ENCODE measurements around the gene HOMER3.

HOMER3 gene

DNA sequence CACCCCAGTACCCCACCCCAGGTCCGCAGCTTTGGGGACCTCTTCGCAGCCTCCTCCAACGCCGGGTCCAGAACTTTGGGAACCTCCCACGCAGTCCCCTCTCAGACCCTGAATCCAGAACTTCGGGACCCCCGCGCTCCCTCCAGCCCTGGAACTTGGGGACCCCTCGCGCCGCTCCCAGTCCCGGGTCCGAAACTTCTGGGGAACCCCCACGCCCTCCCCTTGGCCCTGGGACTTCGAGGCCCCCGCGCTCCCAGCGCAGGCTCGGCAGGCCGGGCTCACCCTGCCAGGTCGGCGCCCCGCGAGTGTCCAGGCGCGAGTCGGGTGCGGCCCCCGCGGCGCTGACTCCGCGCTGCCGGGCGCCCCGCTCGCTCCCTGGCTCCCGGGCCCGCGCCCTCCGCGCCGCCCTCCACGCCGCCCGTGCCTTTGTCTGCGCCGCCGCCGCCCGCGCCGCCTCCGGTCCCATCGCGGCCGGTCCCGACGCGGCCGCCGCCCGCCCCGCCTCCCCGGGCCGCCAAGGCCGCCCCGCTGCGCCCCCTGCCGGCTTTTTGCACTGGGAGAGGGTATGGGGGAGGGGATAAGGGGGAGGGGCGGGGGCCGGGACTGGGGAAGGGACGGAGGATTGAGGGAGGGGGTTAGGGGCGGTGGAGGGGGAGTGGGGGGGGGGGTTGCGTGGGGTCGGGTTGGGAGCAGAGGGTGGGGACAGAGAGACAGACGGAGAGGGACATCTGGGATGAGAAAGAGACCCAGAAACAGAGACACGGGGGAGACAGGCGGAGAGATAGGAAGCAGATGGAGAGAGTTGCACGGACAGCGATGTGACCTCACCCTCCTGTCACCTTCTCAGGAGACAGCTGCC is at the start of gene HOMER3:
Gene HOMER3 (minus strand): TSS at position 449 of the 859 bp plus-strand sequence. CDS start 2,235 bp downstream, outside the sequence.
- DNase-seq: peak; percentile 80

DNA sequence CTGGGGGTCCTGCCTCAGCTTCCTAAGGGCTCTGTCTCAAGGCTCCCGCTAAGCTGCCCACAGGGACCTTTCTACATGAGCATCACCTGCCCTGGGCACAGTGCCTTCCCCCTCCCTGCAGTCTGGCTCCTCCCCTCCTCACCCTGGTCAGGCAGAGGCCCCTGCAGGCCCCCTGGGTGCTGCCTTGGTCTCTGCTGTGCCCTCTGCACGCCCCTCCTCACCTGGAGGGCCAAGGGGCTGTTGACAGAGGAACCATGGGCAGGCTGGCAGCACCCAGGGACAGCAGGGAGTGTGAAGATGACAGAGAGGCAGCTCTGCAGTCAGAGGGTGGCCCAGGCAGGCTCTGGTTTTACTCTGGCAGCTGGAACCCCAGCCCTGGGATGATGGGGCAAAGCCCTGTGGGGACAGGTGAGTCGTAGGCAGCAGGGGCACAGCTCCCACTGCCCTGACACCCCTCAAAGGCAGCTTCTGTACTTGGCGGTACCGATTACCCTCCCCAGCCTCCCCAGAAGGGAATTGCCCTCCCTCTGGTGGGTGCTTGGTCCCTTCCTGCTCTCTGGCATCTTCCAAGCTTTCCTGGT is 49.2 kb upstream of the HOMER3 start:
- DNase-seq: no peak

DNA sequence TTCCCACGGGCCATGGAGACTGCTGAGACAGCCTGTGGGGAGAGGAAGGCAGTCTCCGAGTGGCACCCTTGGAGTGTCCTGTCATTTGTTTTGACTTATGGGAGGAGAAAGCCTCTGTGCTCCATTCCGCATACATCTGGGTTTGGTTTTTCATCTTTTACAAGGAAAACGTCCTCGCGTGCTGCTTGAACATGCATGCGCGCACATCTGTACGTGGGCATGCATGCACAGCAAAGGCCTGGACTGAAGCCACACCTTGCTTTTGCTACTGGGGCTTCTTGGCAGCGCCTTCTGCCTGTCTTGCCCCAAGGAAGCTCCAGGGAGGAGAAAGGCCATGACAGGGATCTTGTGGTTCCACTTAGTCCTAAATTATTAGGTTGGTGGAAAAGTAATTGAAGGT is 48.3 kb upstream of the HOMER3 start:
- DNase-seq: no peak

DNA sequence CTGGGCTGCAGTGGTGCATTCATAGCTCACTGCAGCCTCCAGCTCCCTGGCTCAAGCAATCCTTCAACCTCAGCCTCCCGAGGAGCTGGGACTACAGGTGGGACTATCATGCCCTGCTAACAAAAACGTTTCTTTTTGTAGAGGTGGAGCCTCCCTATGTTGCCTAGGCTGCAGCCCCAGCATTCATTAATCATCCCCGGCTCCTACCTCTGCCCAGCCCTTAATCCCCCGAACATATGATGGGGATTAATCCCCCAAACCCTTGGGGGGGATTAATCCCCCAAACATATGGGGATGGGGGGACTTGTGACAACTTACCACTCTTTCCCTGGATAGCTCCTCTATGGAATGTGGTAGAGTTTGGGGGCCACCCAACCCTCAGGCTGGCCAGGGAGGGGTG is 46.4 kb upstream of the HOMER3 start:
- no peak for DNase-seq

DNA sequence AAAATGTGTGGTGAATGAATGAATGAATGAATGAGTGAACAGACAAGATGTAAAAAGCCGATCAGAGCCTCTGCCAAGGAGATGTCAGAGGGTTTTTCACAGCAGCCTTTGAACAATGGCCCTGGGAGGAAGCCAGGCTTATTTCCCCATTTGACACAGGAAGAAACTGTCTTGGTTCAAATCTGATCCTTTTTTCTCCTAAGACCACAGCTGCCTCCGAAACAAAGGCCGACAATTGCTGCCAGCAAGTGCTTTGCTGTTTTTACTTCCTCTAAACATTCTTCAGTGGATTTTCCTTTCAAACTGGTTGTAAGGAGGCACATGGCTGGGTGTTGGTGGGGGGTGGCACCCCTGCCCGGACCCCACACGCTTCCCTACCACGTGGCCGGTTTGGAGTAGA is 44.2 kb upstream of the HOMER3 start:
- no peak for DNase-seq

DNA sequence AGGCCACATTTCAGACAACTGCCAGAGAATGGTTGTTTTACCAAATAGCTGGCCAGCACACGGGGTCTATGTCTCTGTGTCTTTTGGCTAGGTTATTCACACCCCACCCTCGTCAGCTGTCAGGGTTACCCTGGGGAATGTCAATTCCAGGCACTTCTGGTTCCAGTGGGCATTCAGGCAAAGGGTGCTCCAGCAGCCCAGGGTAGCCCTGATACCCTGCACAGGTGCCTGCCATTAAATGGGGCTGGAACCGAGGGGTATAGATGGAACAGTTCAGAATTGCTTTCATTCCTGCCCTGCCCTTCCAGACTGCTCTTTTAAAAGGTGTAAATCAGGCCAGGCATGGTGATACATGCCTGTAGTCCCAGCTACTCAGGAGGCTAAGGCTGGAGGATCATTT is 43.2 kb upstream of the HOMER3 start:
- no peak for DNase-seq

DNA sequence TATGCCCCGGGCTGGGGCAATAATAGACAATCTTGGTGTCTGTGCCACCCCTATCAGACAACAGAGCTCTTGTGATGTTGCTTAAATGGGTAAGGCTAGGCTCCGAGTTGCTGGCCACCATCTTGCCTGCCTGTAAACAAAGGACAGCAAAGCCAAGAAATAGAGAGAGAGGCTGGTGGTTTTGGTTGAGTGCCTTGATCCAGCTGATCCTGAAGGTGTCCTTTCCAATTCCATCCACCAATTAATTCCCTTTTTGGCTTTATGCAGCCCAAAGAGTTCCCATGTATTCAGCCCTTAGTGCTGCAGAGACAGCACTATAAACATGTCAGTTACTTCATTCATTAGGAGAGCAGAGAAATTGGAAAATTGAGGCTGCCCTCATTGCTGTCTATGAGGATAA is 41.7 kb upstream of the HOMER3 start:
- no peak for DNase-seq

DNA sequence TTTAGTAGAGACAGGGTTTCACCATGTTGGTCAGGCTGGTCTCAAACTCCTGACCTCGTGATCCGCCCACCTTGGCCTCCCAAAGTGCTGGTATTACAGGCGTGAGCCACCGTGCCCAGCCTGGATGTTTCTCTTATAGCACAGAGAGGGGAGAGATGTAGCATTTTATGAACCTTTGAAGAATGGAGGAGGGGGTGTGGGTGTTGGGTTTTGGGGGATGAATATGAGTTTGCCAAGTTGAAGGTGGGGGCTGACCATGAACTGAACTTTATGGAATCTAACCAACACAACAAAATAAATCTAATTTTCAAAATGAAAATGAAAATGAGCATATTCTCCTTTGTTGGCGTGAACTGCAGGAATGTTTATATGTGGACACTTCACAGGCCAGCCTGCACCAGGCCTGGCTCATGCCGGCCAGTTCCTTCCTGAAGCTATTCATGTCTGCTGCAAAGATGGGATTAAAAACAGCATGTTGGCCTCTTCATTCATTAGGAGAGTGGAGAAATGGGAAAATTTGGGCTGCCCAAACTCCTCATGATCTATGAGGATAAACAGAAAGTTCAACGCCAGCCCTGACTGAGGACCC is 39.5 kb upstream of the HOMER3 start:
- no peak for DNase-seq

DNA sequence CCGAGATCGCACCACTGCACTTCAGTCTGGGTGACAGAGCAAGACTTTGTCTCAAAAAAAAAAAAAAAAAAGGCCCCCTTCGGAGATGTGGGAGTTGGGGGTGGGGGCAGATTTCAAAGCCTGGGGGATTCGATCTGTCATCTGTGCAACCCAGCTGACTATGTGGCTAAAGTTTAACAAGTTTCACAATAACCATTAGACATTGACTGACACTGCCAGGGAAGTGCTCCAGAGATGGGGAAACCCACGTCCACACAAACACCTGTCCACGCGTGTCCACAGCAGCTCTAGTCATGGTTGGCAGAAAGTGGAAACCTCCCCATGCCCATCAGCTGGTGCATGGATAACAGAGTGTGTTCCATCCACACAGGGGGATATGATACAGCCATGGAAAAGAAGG is 37.6 kb upstream of the HOMER3 start:
- DNase-seq: no peak

DNA sequence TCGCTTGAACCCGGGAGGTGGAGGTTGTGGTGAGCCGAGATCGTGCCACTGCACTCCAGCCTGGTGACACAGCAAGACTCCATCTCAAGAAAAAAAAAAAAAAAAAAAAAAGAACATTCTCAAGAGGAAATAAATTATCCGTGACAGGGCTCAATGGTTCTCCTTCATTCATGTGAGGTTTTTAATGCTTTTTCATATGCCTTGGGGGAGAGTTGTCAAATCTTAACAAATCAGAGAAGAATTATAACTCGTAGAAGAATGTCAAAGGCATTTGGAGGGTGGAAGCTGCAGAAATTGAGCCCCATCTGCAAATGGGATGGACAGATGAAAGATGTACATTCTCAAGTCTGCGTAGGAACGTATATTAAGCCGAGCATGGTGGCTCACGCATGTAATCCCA is 34.9 kb upstream of the HOMER3 start:
- no peak for DNase-seq

DNA sequence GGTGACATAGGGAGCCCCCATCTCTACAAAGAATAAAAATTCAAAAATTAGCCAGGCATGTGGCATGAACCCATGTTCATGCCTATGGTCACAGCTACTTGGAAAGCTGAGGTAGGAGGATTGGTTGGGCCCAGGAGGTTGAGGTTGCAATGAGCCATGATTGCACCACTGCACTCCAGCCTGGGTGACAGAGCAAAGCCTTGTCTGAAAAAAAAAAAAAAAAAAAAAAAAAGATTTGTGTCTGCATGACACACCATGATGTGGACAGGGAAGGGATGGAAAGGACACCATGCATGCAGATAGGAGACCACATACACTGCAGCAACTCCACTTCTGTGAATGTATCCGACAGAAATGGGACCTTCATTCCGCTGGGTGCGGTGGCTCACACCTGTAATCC is 34.0 kb upstream of the HOMER3 start:
- DNase-seq: no peak

DNA sequence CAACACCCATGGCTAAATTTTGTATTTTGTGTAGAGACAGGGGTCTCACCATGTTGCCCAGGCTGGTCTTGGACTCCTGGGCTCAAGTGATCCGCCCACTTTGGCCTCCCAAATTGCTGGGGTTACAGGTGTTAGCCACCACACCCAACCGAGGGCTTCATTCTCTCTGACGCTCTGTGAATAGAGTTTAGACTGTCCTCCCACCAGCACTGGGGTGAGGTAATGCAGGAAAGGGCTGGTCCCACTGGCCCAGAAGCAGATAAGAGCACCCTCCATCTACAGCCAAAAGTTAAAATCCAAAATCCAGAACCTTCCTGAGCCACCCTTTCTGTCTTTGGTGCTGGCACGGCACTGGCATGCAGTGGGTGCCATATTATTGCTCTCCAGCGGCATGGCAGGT is 31.8 kb upstream of the HOMER3 start:
- DNase-seq: no peak

DNA sequence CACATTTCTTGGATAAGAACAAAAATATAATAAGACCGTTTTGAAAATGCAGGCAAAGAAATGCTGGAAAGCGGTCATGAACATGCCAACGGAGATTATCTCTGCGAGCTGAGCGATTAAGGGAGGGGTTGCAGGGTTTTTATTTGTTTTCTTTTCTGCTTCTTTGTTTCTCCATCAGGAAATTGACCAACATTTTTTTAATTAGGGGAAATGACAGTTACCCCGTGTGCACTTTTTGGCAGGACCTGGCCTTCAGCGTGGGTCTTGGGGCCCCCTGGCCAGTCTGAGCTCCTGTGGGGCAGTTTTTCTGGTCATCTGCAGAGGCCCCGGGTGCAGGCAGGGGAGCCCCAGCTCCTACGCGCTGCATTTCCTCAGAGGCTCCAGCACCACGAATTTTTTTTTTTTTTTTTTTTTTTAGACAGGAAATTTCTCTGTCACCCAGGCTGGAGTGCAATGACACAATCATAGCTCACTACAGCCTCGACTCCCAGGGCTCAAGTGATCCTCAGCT is 31.3 kb upstream of the HOMER3 start:
- no peak for DNase-seq

DNA sequence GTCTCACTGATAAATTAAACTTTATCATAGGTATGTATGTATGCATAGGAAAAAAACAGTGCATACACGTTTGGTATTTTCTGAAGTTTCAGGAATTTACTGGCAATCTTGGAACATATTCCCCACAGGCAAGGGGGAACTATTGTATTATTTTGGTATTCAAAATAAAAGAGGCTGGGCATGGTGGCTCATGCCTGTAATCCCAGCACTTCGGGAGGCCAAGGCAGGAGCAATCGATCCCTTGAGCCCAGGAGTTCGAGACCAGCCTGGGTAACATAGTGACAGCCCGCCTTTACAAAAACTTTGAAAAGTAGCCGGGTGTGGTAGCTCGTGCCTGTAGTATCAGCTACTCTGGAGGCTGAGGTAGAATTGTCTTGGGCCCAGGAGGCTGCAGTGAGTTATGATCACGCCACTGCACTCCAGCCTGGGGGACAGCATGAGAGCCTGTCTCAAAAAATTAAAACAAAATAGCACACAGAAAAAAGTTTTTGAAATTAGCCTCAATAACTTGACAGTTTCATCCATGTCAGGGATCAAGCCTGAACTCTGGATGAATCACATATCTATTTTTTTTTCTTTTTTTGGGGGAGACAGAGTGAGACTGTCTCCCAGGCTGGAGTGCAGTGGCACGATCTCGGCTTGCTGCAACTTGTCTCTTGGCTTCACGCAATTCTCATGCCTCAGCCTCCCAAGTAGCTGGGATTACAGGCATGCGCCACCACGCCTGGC is 29.1 kb upstream of the HOMER3 start:
- no peak for DNase-seq

DNA sequence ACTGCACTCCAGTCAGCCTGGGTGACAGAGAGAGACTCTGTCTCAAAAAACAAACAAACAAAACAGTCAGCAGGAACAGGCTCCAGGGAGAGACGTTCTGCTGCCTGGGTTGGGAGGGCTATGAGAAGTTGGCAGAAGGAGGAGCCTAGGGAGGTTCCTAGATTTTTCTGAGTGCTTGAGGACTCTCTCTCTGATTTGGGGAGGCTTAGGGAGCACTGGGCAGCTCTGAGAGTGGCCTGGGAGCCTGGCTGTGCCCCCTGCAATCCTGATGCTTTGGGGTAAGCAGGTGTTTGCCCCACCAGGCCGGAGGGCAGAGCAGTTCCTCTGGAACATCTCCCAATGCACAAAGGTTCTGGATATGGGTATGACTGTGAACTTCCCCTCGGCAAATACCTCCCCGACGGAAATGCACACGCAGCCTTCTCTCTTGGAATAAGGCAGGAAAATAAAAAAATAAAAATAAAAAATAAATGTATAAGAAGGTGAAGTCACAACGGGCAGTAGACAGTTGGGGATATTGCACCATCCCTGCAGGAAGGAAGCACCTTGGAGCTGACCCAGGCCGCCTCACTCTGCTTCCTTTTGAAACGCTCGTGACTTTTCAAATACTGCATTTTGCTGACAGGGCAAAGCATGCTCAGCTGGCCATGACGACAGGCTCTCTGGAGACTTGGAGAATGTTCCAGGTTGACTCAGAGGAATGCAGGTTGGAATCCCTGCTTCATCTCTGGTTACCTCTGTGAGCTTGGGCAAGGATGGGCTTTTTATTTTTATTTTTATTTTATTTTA is 26.5 kb upstream of the HOMER3 start:
- DNase-seq: no peak

DNA sequence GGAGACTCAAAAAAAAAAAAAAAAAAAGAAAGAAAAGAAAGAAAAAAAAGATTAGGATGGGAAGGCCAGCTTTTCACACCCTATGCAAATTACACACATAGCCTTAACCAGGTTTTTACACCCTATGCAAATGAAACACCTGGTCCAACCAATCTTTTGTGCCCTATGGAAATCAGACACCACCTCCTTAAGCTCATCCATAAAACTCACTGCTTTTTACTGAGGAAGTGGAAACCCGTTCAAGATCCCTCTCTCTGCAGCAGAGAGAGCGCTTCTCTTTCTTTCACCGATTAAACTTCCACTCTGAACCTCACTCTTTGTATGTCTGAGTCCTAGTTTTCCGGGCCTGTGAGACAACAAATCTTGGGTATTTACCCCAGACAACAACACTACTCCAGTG is 25.3 kb upstream of the HOMER3 start:
- no peak for DNase-seq

DNA sequence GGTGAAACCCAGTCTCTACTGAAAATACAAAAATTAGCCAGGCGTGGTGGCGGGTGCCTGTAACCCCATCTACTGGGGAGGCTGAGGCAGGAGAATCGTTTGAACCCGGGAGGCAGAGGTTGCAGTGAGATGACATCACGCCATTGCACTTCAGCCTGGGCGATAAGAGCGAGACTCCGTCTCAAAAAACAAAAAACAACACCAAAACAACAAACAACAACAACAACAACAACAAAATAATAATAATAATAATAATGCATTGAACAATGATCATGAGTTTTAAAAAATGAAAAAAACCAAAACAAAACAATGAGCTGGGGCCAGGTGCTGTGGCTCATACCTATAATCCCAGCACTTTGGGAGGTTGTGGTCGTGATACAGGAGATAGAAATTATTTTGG is 23.1 kb upstream of the HOMER3 start:
- no peak for DNase-seq

DNA sequence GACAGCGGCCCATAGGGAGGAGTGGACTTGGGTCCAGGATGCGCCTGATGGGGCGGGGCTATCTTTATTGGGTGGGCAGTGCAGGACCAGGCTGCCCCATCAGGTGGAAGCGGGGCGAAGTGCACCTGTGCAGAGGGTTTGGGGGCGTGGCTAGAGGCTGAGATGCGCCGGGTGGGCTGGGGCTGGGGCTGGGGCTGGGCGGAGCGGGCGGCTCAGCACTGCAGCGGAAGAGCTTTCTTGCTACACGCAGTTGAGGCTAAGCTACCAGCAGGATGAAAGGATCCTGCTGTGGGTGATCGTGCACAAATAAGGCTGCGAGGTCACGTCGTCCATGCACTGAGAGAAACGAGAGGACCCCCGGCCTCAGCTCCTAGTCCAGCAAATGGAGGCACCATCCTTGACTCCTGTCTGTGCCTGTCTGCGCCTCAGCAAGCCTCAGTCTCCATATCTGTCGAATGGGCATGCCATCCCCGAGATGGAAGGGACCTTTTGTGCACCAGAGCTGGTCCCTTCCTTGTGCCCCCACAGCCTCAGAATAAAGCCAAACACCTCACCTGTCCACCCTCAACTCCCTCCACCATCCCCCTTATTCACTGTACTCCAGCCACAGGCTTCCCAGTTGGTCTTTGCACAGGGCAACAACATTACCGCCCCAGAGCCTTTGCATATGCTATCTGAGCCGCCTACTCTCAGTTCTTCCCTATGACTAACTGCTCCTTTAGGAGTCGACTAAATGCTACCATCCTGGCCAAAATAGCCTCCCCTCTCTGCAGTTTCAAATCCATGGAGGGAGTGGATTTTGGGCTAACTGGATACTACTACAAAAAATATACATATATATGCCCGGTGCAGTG is 21.0 kb upstream of the HOMER3 start:
- DNase-seq: no peak

DNA sequence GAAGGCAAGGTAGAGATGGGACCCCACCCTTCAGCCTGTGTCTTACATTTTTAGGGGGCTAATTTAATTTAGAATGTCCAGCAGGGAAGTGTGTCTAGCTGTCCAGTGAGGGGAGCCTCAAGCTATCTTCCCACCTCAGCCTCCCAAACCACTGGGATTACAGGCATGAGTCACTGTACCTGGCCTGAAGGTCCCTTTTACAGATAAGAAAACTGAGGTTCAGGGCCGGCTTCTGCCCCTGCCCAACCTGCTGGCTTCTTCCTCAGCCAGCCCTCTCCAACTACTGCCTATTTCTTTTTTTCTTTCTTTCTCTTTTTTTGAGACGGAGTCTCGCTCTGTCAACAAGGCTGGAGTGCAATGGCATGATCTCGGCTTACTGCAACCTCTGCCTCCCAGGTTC is 19.4 kb upstream of the HOMER3 start:
- no peak for DNase-seq

DNA sequence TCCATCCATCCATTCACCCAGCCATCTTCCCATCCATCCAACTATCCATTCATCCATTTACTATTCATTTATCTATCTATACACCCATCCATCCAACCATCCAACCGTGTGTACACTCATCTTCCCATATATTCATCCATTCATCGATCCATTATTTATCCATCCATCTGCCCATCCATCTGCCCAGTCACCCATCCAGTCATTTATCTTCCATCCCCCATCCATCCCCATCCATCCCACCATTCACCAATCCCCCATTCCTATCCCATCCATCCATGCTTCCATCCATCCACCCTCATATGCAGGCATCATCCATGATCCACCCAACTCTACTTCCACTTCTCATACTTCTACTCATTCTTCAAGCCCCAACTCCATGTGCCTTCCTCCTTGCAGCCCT is 14.0 kb upstream of the HOMER3 start:
- no peak for DNase-seq

DNA sequence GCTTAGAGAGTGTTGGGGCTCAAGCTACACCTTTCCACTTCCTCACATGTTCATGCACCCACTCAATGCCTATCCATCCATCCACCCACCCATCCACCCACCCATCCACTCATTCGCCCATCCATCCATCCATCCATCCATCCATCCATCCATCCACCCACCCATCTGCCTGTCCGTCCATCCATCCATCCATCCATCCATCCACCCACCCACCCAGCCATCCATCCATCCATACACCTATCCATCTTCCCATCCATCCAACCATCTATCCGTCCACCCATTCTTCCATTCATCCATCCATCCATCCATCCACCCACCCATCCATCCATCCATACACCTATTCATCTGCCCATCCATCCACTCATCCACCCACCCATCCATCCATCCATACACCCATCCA is 13.1 kb upstream of the HOMER3 start:
- DNase-seq: no peak
